Ishikawa (cell line): ENCODE results near the gene LRCOL1.

Experiments used
- CEBPB ChIP-seq: IDR thresholded peaks from 2 replicates; pipeline ENCODE4 v1.6.1; 2012
- CREB1 ChIP-seq: IDR thresholded peaks from 2 replicates; pipeline ENCODE4 v1.6.1; 2012; ENCODE audit warnings: low read depth
- EGR1 ChIP-seq: IDR thresholded peaks from 2 replicates; pipeline ENCODE4 v1.6.1; 2012
- EP300 ChIP-seq: IDR thresholded peaks from 2 replicates; pipeline ENCODE4 v1.6.1; 2012; ENCODE audit warnings: borderline replicate concordance
- FOXM1 ChIP-seq: IDR thresholded peaks from 2 replicates; pipeline ENCODE4 v1.6.1; 2012; ENCODE audit warnings: low read depth, borderline replicate concordance
- NFIC ChIP-seq: IDR thresholded peaks from 2 replicates; pipeline ENCODE4 v1.6.1; 2012
- RAD21 ChIP-seq: IDR thresholded peaks from 2 replicates; pipeline ENCODE4 v1.6.1; 2012; ENCODE audit warnings: low read depth
- TAF1 ChIP-seq: IDR thresholded peaks from 2 replicates; pipeline ENCODE4 v1.6.1; 2012; ENCODE audit warnings: low read depth, mild to moderate bottlenecking
- TCF12 ChIP-seq: IDR thresholded peaks from 2 replicates; pipeline ENCODE4 v1.6.1; 2012; ENCODE audit warnings: low read depth
- TEAD4 ChIP-seq: IDR thresholded peaks from 2 replicates; pipeline ENCODE4 v1.6.1; 2012
- YY1 ChIP-seq: IDR thresholded peaks from 2 replicates; pipeline ENCODE4 v1.6.1; 2012; ENCODE audit warnings: low read depth
- ZBTB7A ChIP-seq: IDR thresholded peaks from 2 replicates; pipeline ENCODE4 v1.6.1; 2012; ENCODE audit warnings: low read depth
- TF ChIP-seq, protein P1 (sequence below): IDR thresholded peaks from 2 replicates; pipeline ENCODE4 v1.6.1; 2012; ENCODE audit warnings: low read depth, mild to moderate bottlenecking
- TF ChIP-seq, protein P2 (sequence below): IDR thresholded peaks from 2 replicates; pipeline ENCODE4 v1.6.1; 2012
- TF ChIP-seq, protein P3 (sequence below): IDR thresholded peaks from 2 replicates; pipeline ENCODE4 v1.6.1; 2012

The LRCOL1 gene

GRCh38 chr12:132588821-132589669 lies 21.3 kb downstream of the LRCOL1 start:
- TF ChIP-seq TCF12 (no peak), YY1 (no peak), EGR1 (no peak), RAD21 (no peak), NFIC (no peak), ZBTB7A (no peak), CREB1 (no peak), TAF1 (no peak), FOXM1 (no peak), CEBPB (no peak)
- TF ChIP-seq, protein P1, sequence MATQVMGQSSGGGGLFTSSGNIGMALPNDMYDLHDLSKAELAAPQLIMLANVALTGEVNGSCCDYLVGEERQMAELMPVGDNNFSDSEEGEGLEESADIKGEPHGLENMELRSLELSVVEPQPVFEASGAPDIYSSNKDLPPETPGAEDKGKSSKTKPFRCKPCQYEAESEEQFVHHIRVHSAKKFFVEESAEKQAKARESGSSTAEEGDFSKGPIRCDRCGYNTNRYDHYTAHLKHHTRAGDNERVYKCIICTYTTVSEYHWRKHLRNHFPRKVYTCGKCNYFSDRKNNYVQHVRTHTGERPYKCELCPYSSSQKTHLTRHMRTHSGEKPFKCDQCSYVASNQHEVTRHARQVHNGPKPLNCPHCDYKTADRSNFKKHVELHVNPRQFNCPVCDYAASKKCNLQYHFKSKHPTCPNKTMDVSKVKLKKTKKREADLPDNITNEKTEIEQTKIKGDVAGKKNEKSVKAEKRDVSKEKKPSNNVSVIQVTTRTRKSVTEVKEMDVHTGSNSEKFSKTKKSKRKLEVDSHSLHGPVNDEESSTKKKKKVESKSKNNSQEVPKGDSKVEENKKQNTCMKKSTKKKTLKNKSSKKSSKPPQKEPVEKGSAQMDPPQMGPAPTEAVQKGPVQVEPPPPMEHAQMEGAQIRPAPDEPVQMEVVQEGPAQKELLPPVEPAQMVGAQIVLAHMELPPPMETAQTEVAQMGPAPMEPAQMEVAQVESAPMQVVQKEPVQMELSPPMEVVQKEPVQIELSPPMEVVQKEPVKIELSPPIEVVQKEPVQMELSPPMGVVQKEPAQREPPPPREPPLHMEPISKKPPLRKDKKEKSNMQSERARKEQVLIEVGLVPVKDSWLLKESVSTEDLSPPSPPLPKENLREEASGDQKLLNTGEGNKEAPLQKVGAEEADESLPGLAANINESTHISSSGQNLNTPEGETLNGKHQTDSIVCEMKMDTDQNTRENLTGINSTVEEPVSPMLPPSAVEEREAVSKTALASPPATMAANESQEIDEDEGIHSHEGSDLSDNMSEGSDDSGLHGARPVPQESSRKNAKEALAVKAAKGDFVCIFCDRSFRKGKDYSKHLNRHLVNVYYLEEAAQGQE, result no peak
- TF ChIP-seq, protein P2, sequence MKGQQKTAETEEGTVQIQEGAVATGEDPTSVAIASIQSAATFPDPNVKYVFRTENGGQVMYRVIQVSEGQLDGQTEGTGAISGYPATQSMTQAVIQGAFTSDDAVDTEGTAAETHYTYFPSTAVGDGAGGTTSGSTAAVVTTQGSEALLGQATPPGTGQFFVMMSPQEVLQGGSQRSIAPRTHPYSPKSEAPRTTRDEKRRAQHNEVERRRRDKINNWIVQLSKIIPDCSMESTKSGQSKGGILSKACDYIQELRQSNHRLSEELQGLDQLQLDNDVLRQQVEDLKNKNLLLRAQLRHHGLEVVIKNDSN, result no peak
- TF ChIP-seq, protein P3, sequence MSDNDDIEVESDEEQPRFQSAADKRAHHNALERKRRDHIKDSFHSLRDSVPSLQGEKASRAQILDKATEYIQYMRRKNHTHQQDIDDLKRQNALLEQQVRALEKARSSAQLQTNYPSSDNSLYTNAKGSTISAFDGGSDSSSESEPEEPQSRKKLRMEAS, result no peak

DNA sequence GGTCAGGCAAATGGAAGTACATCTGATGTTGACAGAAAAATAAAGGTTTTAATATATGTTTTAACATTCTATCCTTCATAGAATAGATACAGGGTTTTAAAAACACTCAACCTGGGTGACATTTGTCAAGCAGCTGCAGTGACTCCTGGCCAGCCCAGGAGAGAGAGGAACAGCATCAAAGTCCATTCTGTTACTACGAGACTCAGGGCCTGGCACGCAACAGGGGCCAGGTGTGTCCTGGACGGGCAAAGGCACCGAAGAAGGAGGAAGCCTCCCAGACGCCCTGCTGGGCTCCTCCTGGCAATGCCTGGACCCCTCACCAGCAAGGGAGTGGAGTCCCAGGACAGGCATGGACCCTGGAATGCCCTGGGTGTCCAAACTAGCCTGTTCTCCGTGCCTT lies 22.1 kb downstream of the LRCOL1 start:
- TF ChIP-seq FOXM1 (no peak), TEAD4 (no peak), ZBTB7A (no peak), YY1 (no peak), EGR1 (no peak)
- TF ChIP-seq, protein P2, result no peak
- TF ChIP-seq, protein P3, result no peak

DNA sequence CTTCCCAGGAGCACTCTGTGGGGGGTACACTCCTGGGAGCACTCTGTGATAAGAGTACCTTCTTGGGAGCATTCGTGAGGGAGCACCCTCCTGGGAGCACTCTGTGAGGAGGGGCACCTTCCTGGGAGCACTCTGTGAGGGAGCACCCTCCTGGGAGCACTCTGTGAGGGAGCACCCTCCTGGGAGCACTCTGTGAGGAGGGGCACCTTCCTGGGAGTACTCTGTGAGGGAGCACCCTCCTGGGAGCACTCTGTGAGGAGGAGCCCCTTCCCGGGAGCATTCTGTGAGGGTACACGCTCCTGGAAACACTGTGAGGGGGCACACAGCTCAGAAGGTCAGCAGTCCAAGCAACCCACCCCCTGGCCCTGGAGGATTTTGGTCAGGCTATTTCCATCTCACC lies 22.6 kb downstream of the LRCOL1 start:
- TF ChIP-seq, protein P3, result no peak
- TF ChIP-seq YY1 (no peak), CEBPB (no peak), CREB1 (no peak), TEAD4 (no peak), TAF1 (no peak), NFIC (no peak), EGR1 (no peak), FOXM1 (no peak)

GRCh38 chr12:132586929-132587328 lies 23.5 kb downstream of the LRCOL1 start:
- TF ChIP-seq TCF12, result no peak
- TF ChIP-seq FOXM1, result no peak
- TF ChIP-seq, protein P3, result no peak
- no peak for TF ChIP-seq YY1
- TF ChIP-seq, protein P2, result no peak
- TF ChIP-seq, protein P1, result no peak
- TF ChIP-seq CEBPB, result no peak

GRCh38 chr12:132585177-132585576 lies 25.2 kb downstream of the LRCOL1 start:
- TF ChIP-seq EP300, result no peak
- TF ChIP-seq TAF1, result no peak
- TF ChIP-seq NFIC, result no peak
- no peak for TF ChIP-seq TCF12
- TF ChIP-seq, protein P1, result no peak
- no peak for TF ChIP-seq TEAD4
- no peak for TF ChIP-seq EGR1
- TF ChIP-seq YY1, result no peak
- no peak for TF ChIP-seq FOXM1
- no peak for TF ChIP-seq CEBPB
- TF ChIP-seq, protein P2, result no peak
- TF ChIP-seq RAD21, result no peak
- TF ChIP-seq, protein P3, result no peak
- no peak for TF ChIP-seq ZBTB7A
- no peak for TF ChIP-seq CREB1
